ENCODE results near the gene HTR4.
A peak's percentile ranks its signal among the peaks of the same experiment; 100 is the strongest.
"Not testable (repeated sequence)": the region's sequence is repeated elsewhere in the genome, so short reads cannot be mapped to it uniquely, and the experiment has no call there.

The HTR4 gene

GRCh38 chr5:148474025-148474511, 180.3 kb downstream of the HTR4 start:
- DNase-seq (ENCODE audit: low spot score), result no peak

GRCh38 chr5:148471379-148471778, 182.9 kb downstream of the HTR4 start:
- no peak for DNase-seq (ENCODE audit: low spot score)

GRCh38 chr5:148469501-148469935, 184.8 kb downstream of the HTR4 start:
- no peak for DNase-seq (ENCODE audit: low spot score)

- DNase-seq (ENCODE audit: low spot score), result not testable (repeated sequence)
Measured at GRCh38 chr5:148468746-148469145, 185.6 kb downstream of the HTR4 start.

GRCh38 chr5:148467958-148468357, 186.4 kb downstream of the HTR4 start:
- DNase-seq (ENCODE audit: low spot score), result no peak

- no peak for DNase-seq (ENCODE audit: low spot score)
Measured at GRCh38 chr5:148466236-148466580, 188.1 kb downstream of the HTR4 start.

GRCh38 chr5:148465381-148466235, 188.7 kb downstream of the HTR4 start:
- DNase-seq (ENCODE audit: low spot score), result no peak

- DNase-seq (ENCODE audit: low spot score), result no peak
Measured at GRCh38 chr5:148459669-148460068, 194.7 kb downstream of the HTR4 start.

GRCh38 chr5:148458036-148458888, 196.1 kb downstream of the HTR4 start:
- DNase-seq (ENCODE audit: low spot score), result peak; percentile 17

- DNase-seq (ENCODE audit: low spot score), result peak; percentile 40
Measured at GRCh38 chr5:148457183-148457620, 197.1 kb downstream of the HTR4 start.

- no peak for DNase-seq (ENCODE audit: low spot score)
Measured at GRCh38 chr5:148455185-148455584, 199.1 kb downstream of the HTR4 start.

- peak; percentile 11 for DNase-seq (ENCODE audit: low spot score)
Measured at GRCh38 chr5:148454576-148454975, 199.8 kb downstream of the HTR4 start.

GRCh38 chr5:148452499-148453193, 201.7 kb downstream of the HTR4 start:
- no peak for DNase-seq (ENCODE audit: low spot score)

- DNase-seq (ENCODE audit: low spot score), result no peak
Measured at GRCh38 chr5:148446611-148447010, 207.7 kb downstream of the HTR4 start.

- DNase-seq (ENCODE audit: low spot score), result no peak
Measured at GRCh38 chr5:148445578-148445977, 208.7 kb downstream of the HTR4 start.

GRCh38 chr5:148443998-148444397, 210.3 kb downstream of the HTR4 start:
- DNase-seq (ENCODE audit: low spot score), result peak; percentile 64

GRCh38 chr5:148443241-148443640, 211.1 kb downstream of the HTR4 start:
- DNase-seq (ENCODE audit: low spot score), result no peak

GRCh38 chr5:148438933-148439332, 215.4 kb downstream of the HTR4 start:
- DNase-seq (ENCODE audit: low spot score), result no peak

GRCh38 chr5:148437249-148437648, 217.1 kb downstream of the HTR4 start:
- DNase-seq (ENCODE audit: low spot score), result no peak

- no peak for DNase-seq (ENCODE audit: low spot score)
Measured at GRCh38 chr5:148436029-148436428, 218.3 kb downstream of the HTR4 start.

GRCh38 chr5:148433826-148434225, 220.5 kb downstream of the HTR4 start:
- no peak for DNase-seq (ENCODE audit: low spot score)

Measured in iPS-NIHi11 (cell line).